ENCODE results near the gene MUSTN1.

- TF ChIP-seq CTCF (IDR thresholded peaks at IDR 0.05; ENCODE audit: borderline replicate concordance, extremely low read depth, low read length, poor library complexity, severe bottlenecking) (no peak), EZH2 (IDR thresholded peaks at IDR 0.05; ENCODE audit: borderline replicate concordance, low read depth, low read length, severe bottlenecking) (no peak)
These were observed 35.7 kb upstream of the MUSTN1 start for GRCh38 chr3:52870471-52870870.

Measured in DND-41 (cell line).